ENCODE data around the gene E2F3. TPM values are rescaled to one million over a fixed set of nuclear protein-coding genes. Genes with fewer than 3 reads are reported as not detected.

The E2F3 gene
- total and polyA plus RNA-seq, 4 experiments from 2014 or later, result 1.3 to 25.5 (median 15.2) TPM

- Mint-ChIP-seq H3K4me1 (peaks cover 19 to 34% (median 27%) of the 10 kb centered on the region in 4 donors), H3K9me3 (peaks cover 0 to 3% (median 0%) of the 10 kb centered on the region in 8 donors), H3K27ac (peak overlapping the region; percentile 85 to 97 (median 92)), H3K36me3 (peaks cover 0 to 20% of the 10 kb centered on the region in 2 donors), H3K4me3 (peak overlapping the region; percentile 89 to 97 (median 92)), H3K27me3 (no peaks in the 10 kb centered on the region)
- Histone ChIP-seq H3K27me3 (ENCODE audit: insufficient read depth, low read length) (no peaks in the 10 kb centered on the region), H3K9me3 (ENCODE audit: control insufficient read depth in 1 of 2, low read length in 2 of 2) (no peaks in the 10 kb centered on the region), H3K4me1 (ENCODE audit: insufficient read depth, low read length) (peaks cover 22% of the 10 kb centered on the region), H3K27ac (ENCODE audit: low read depth, low read length) (peak overlapping the region; percentile 53), H3K36me3 (ENCODE audit: insufficient read depth, low read length) (no peaks in the 10 kb centered on the region), H3K4me3 (ENCODE audit: low read length in 2 of 2) (peak overlapping the region; percentile 19 to 72)
- intact Hi-C loops (cut with micrococcal nuclease), result loop anchor here (1.0 to 10.0 kb wide), 5 partner anchors 34 to 1194 kb away; partner anchors contain the start of genes CDKAL1 and SOX4
- CTCF ChIA-PET (ENCODE audit: partially characterized antibody), result interaction anchor here (0.9 to 1.9 kb wide), 5 partner anchors 25 to 127 kb away, joined by 3 to 9 read pairs (median 3); no protein-coding TSS in a partner anchor
- POLR2A ChIA-PET (ENCODE audit: partially characterized antibody), result interaction anchor here (1.1 to 3.9 kb wide), 6 partner anchors 9 to 188 kb away, joined by 3 to 83 read pairs (median 6); partner anchors contain the start of gene MBOAT1
- peak; percentile 30 to 57 (median 33) for DNase-seq
These were observed 1.0 kb upstream of the E2F3 start for GRCh38 chr6:20400456-20401204.

GRCh38 chr6:20402092-20402341 lies 338 bp downstream of the E2F3 start:
- peak overlapping the region; percentile 73 for H3K27ac ChIP-seq (ENCODE audit: low read depth, low read length)
- Mint-ChIP-seq H3K27ac (peak overlapping the region; percentile 85 to 97 (median 92)), H3K4me1 (peaks cover 23 to 42% (median 33%) of the 10 kb centered on the region in 4 donors), H3K36me3 (peaks cover 0 to 23% of the 10 kb centered on the region in 2 donors), H3K4me3 (peak overlapping the region; percentile 89 to 97 (median 92)), H3K9me3 (peaks cover 0 to 3% (median 0%) of the 10 kb centered on the region in 8 donors), H3K27me3 (no peaks in the 10 kb centered on the region)
- H3K4me3 ChIP-seq (ENCODE audit: low read length in 2 of 2), result peak overlapping the region; percentile 17 to 50
- CTCF ChIA-PET (ENCODE audit: partially characterized antibody), result no interaction called here
- intact Hi-C loops (cut with micrococcal nuclease), result loop anchor here (10.0 kb wide), 1 partner anchor 1193 kb away; the partner anchor contains the start of gene SOX4
- POLR2A ChIA-PET (ENCODE audit: partially characterized antibody), result interaction anchor here (1.0 to 3.9 kb wide), 7 partner anchors 10 to 189 kb away, joined by 3 to 83 read pairs (median 4); partner anchors contain the start of gene MBOAT1
- DNase-seq, result no peak
- no peaks in the 10 kb centered on the region for H3K36me3 ChIP-seq (ENCODE audit: insufficient read depth, low read length)
- H3K9me3 ChIP-seq (ENCODE audit: control insufficient read depth in 1 of 2, low read length in 2 of 2), result no peaks in the 10 kb centered on the region
- no peaks in the 10 kb centered on the region for H3K27me3 ChIP-seq (ENCODE audit: insufficient read depth, low read length)
- H3K4me1 ChIP-seq (ENCODE audit: insufficient read depth, low read length), result peaks cover 33% of the 10 kb centered on the region

- peaks cover 28 to 47% (median 38%) of the 10 kb centered on the region in 4 donors for H3K4me1 Mint-ChIP-seq
- H3K4me3 Mint-ChIP-seq, result peak overlapping the region; percentile 89 to 97 (median 92)
- Histone ChIP-seq H3K36me3 (ENCODE audit: insufficient read depth, low read length) (no peaks in the 10 kb centered on the region), H3K27me3 (ENCODE audit: insufficient read depth, low read length) (no peaks in the 10 kb centered on the region), H3K4me1 (ENCODE audit: insufficient read depth, low read length) (peaks cover 38% of the 10 kb centered on the region), H3K4me3 (ENCODE audit: low read length in 2 of 2) (peak overlapping the region; percentile 17 to 50), H3K9me3 (ENCODE audit: control insufficient read depth in 1 of 2, low read length in 2 of 2) (no peaks in the 10 kb centered on the region), H3K27ac (ENCODE audit: low read depth, low read length) (peak overlapping the region; percentile 73)
- intact Hi-C loops (cut with micrococcal nuclease), result loop anchor here (10.0 kb wide), 1 partner anchor 1192 kb away; the partner anchor contains the start of gene SOX4
- ChIA-PET POLR2A (ENCODE audit: partially characterized antibody) (interaction anchor here (0.7 to 5.7 kb wide), 13 partner anchors 13 to 190 kb away, joined by 3 to 179 read pairs (median 6); partner anchors contain the start of genes CDKAL1 and MBOAT1), CTCF (ENCODE audit: partially characterized antibody) (interaction anchor here (0.6 to 4.0 kb wide), 3 partner anchors 56 to 109 kb away, joined by 3 to 33 read pairs (median 3); no protein-coding TSS in a partner anchor)
- H3K36me3 Mint-ChIP-seq, result peaks cover 0 to 23% of the 10 kb centered on the region in 2 donors
- DNase-seq, result peak in 4 of 5 donors; percentile 37 to 55 (median 44)
- no peaks in the 10 kb centered on the region for H3K27me3 Mint-ChIP-seq
- H3K27ac Mint-ChIP-seq, result peak overlapping the region in 4 of 7 donors; percentile 15 to 97 (median 27)
- H3K9me3 Mint-ChIP-seq, result peaks cover 0 to 3% (median 0%) of the 10 kb centered on the region in 8 donors
These were observed 827 bp downstream of the E2F3 start for GRCh38 chr6:20402342-20403069.

GRCh38 chr6:20403070-20403765 lies 1.5 kb downstream of the E2F3 start:
- Mint-ChIP-seq H3K9me3 (peaks cover 0 to 3% (median 0%) of the 10 kb centered on the region in 8 donors), H3K4me1 (peaks cover 34 to 54% (median 44%) of the 10 kb centered on the region in 4 donors), H3K36me3 (peaks cover 0 to 23% of the 10 kb centered on the region in 2 donors), H3K27ac (peak overlapping the region in 3 of 7 donors; percentile 23 to 90 (median 43)), H3K4me3 (peak overlapping the region; percentile 62 to 95 (median 78)), H3K27me3 (no peaks in the 10 kb centered on the region)
- Histone ChIP-seq H3K36me3 (ENCODE audit: insufficient read depth, low read length) (no peaks in the 10 kb centered on the region), H3K4me3 (ENCODE audit: low read length in 2 of 2) (peak overlapping the region in 1 of 2 donors; percentile 50), H3K27ac (ENCODE audit: low read depth, low read length) (peak overlapping the region; percentile 73), H3K4me1 (ENCODE audit: insufficient read depth, low read length) (peaks cover 45% of the 10 kb centered on the region), H3K27me3 (ENCODE audit: insufficient read depth, low read length) (no peaks in the 10 kb centered on the region), H3K9me3 (ENCODE audit: control insufficient read depth in 1 of 2, low read length in 2 of 2) (no peaks in the 10 kb centered on the region)
- intact Hi-C loops (cut with micrococcal nuclease), result loop anchor here (10.0 kb wide), 1 partner anchor 1192 kb away; the partner anchor contains the start of gene SOX4
- ChIA-PET CTCF (ENCODE audit: partially characterized antibody) (interaction anchor here (0.6 to 4.4 kb wide), 9 partner anchors 37 to 163 kb away, joined by 3 to 60 read pairs (median 30); no protein-coding TSS in a partner anchor), POLR2A (ENCODE audit: partially characterized antibody) (interaction anchor here (0.7 to 5.7 kb wide), 9 partner anchors 36 to 191 kb away, joined by 3 to 179 read pairs (median 5); partner anchors contain the start of genes CDKAL1 and MBOAT1)
- DNase-seq, result peak; percentile 71 to 88 (median 74)

GRCh38 chr6:20403766-20404640 lies 2.3 kb downstream of the E2F3 start:
- peak overlapping the region; percentile 88 to 99 (median 95) for H3K4me3 Mint-ChIP-seq
- H3K4me1 Mint-ChIP-seq, result peaks cover 38 to 62% (median 48%) of the 10 kb centered on the region in 4 donors
- peaks cover 0 to 3% (median 0%) of the 10 kb centered on the region in 8 donors for H3K9me3 Mint-ChIP-seq
- ChIA-PET CTCF (ENCODE audit: partially characterized antibody) (interaction anchor here (0.7 to 4.4 kb wide), 40 partner anchors 10 to 217 kb away, joined by 3 to 60 read pairs (median 5); partner anchors contain the start of genes CDKAL1 and MBOAT1), POLR2A (ENCODE audit: partially characterized antibody) (interaction anchor here (0.7 to 5.7 kb wide), 23 partner anchors 8 to 196 kb away, joined by 3 to 179 read pairs (median 3); partner anchors contain the start of genes CDKAL1 and MBOAT1)
- Histone ChIP-seq H3K27ac (ENCODE audit: low read depth, low read length) (peak overlapping the region; percentile 73), H3K36me3 (ENCODE audit: insufficient read depth, low read length) (no peaks in the 10 kb centered on the region), H3K4me1 (ENCODE audit: insufficient read depth, low read length) (peaks cover 53% of the 10 kb centered on the region), H3K9me3 (ENCODE audit: control insufficient read depth in 1 of 2, low read length in 2 of 2) (no peaks in the 10 kb centered on the region), H3K4me3 (ENCODE audit: low read length in 2 of 2) (peak overlapping the region; percentile 50 to 53), H3K27me3 (ENCODE audit: insufficient read depth, low read length) (no peaks in the 10 kb centered on the region)
- peaks cover 0 to 23% of the 10 kb centered on the region in 2 donors for H3K36me3 Mint-ChIP-seq
- H3K27me3 Mint-ChIP-seq, result no peaks in the 10 kb centered on the region
- intact Hi-C loops (cut with micrococcal nuclease), result loop anchor here (1.0 to 10.0 kb wide), 6 partner anchors 50 to 1191 kb away; partner anchors contain the start of genes MBOAT1 and SOX4
- H3K27ac Mint-ChIP-seq, result peak overlapping the region; percentile 90 to 97 (median 95)
- DNase-seq, result peak; percentile 47 to 80 (median 55)
